NCI-H2107 treated with DMSO at 0.1 percent for 48 hours (cell line): ENCODE data around the gene SLC25A28.

Experiments
- DNase-seq: peaks from one replicate; lab custom pipeline; 2025; ENCODE audit not compliant: unreplicated experiment; lab: John Stamatoyannopoulos, UW

SLC25A28 gene, protein sequence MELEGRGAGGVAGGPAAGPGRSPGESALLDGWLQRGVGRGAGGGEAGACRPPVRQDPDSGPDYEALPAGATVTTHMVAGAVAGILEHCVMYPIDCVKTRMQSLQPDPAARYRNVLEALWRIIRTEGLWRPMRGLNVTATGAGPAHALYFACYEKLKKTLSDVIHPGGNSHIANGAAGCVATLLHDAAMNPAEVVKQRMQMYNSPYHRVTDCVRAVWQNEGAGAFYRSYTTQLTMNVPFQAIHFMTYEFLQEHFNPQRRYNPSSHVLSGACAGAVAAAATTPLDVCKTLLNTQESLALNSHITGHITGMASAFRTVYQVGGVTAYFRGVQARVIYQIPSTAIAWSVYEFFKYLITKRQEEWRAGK

DNA sequence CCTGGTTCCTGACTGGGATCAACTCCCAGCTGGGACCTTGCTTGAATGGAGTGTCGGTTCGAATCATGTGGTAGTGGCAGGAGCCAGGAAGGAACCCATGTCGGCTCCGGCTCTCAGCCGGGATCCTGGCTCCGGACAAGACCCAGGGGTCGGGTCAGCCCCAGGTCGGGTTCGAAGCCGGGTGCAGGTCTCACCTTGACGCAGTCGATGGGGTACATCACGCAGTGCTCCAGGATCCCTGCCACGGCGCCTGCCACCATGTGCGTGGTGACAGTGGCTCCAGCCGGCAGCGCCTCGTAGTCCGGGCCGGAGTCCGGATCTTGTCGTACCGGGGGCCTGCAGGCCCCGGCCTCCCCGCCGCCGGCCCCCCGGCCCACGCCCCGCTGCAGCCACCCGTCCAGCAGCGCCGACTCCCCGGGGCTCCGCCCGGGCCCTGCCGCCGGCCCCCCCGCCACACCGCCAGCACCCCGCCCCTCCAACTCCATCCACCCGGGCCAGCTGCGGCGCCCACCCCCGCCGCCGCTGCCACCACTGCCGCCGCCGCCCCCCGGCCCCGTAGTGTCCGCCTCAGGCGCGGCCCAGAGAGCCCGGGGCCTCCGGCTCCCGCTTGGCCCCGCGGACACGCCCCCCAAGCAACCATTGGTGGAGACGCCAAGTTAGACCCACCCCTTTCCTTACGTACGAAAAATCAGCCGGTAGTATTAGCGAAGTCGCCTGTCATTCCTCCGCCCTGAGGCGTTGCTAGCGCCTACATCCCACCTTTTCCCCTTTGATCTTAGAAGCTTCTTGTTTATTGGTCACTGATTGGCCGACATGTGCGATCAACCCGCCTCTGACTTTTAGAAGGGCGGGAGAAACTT lies at the start of gene SLC25A28:
Gene SLC25A28 (minus strand): TSS at position 589 of the 860 bp plus-strand sequence. CDS start 104 bp downstream, at position 485.
- peak; percentile 97 for DNase-seq

DNA sequence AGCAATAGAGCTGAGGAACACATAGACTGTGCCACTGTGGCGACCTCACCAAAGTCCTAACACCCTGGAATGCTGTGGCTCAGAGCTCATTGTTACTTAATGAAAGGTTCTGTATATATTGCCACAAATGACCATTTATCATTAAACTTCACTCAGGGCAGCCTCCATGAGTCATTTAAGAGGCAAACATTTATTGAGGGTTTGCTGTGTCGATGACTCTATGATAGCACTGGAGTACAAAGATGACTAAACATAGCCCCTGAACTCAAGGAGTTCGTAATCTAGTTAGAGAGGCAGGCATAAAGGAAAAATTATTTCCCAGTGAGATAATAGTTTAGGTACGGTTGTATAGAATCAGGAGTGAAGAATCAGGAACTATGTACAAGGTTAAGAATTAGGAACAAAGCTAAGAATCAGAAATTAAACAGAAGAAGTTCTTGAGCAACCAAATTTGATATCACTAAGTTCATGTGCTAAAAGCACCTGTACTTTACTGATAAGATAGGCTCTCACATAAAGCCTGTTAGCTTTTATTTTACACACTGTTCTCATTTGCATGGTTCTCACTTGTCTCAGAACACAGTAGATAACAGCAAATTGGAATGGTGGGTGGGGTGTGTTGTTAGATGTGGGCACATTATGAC lies 47.0 kb upstream of the SLC25A28 start:
- DNase-seq: no peak

DNA sequence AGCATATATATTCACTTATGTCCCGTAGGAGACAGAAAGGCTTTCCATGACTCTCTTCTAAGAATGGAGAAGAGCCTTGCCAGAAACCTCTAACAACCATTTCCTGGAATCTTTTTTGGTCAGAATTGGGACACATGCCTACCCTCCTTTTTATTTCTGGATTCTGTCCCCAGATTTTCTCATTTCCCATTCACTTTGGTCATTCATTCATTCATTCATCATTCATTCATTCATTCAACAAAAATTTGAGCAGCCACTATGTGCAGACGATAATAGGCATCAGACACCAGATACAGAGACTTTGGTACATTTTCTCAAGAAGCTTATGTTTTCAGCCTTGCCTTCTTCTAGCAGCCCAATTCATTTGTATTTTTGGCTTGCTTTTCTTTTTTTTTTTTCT lies 45.1 kb upstream of the SLC25A28 start:
- DNase-seq: no peak

DNA sequence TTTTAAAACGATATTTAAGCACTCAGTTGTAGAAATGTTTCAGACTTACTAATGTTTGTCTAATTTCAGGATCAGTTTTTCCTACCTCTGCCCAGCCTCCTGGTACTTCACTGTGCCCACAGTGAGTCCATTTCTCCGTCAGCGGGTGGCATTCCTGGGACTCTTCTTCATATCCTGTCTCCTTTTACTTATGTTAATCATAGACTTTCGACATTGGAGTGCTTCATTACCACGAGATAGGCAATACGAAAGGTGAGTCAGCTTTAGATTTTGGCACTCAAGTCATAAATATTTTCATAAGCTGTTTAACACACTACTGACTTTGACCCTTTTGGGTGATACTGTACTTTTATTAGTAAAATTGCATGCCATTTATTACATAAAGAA lies 41.1 kb upstream of the SLC25A28 start:
- no peak for DNase-seq

DNA sequence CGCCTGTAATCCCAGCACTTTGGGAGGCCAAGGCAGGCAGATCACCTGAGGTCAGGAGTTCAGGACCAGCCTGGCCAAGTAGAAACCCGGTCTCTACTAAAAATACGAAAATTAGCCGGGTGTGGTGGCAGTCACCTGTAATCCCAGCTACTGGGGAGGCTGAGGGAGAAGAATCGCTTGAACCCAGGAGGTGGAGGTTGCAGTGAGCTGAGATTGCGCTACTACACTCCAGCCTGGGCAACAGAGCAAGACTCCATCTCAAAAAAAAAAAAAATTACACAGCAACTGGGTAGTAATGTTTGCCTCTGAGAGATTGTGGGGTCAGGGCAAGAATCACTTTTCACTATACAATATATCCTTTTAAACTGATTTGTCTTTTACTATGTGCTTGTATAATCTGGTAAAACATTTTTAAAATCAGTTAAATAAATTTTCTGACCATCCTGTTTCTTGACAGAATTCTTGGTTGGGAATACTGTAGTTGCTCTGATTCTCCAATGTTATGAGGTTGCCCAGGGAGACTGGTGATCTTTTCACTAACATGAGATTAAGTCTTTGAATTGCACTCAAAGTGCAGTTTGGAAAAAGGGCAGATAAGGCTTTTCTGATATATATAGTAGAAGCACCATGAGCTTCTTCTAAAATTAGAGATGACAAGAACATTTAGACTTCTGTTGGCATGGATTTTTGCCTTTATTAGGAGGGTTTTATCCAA lies 40.6 kb upstream of the SLC25A28 start:
- DNase-seq: no peak

DNA sequence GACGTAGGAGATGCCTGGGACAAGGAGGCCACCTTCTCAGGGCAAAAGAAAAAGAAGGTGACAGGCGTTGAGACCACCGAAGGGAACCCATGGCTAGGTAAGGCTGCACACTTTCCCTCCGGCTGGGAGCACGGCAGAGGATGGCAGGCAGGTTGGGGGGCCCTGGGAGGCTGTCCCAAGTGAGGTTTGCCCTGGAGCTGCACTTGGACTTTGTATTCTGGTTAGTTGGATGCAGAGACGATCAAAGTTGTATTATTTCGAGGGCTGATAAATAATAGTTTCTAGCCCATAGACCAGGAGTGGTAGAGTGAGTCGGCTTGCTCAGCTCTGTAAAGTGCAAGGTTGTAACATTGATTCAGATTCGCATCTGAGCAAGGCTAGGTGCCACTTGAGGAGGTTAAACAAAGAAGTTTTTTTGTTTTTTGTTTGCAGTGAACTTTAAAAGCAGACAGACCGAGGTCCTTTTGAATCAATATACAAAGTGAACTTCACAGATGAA lies 39.7 kb upstream of the SLC25A28 start:
- no peak for DNase-seq

DNA sequence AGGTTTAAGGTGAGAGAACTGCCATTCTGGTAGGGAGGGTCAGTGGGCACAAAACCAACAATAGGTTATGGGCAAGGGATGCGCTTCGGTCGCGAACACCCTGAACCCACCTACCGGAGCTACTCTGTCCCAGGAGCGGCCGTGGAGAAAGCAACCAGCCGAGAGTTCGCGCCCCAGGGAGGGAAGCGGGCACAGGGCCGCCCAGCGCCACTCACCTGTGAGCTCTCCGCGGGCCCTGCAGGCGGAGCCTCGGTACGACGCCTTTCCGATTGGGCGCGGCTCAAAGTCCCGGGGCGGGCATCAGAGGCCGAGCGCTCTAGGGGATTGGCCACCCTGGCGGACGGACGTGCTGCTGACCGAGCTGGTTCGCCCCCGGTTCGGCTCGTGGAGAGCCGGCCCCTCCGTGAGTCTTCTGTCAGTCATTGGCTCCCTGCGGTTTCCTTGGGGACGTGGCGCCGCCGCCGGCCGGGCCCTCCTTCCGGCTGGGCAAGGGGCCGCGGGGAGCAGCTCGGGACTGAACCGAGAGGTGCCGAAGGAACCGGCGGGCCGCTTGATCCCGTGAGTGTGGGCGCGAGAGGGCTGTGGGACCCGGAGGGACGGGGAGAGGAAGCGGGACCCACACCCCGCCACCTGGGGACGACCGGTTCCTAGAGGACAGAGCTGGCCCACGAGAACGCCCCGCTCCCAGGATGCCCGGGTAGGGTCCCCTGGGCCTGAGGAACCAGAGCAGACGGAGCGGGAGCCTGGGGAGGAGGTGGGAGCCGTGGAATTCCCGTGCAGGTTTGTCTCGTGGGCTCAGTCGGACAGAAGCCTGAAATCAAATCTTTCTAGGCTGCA lies 39.0 kb upstream of the SLC25A28 start, which contains the start of gene ENTPD7:
Gene ENTPD7 (plus strand): TSS at position 479 of the 837 bp plus-strand sequence. CDS start 448 bp downstream, outside the sequence.
- DNase-seq: peak; percentile 77

DNA sequence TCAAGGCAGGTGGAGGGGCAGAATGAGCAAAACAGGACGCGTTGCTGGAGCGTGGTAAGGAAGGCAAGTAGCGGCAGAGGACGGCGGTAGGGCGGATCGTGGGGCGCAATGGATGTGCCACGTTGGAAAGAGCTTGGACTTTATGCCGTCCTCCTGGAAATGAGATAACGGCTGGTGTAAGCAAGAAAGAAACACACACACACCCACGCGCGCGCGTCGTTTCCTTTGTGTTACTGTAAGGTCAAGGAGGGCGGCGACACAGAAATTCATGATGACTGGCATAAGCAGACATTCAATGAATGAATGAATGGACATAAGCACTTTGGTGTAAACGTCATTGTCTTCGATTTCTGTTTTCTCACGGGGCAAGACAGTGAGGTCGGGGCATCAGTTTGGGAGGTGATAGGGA lies 38.4 kb upstream of the SLC25A28 start:
- DNase-seq: no peak

DNA sequence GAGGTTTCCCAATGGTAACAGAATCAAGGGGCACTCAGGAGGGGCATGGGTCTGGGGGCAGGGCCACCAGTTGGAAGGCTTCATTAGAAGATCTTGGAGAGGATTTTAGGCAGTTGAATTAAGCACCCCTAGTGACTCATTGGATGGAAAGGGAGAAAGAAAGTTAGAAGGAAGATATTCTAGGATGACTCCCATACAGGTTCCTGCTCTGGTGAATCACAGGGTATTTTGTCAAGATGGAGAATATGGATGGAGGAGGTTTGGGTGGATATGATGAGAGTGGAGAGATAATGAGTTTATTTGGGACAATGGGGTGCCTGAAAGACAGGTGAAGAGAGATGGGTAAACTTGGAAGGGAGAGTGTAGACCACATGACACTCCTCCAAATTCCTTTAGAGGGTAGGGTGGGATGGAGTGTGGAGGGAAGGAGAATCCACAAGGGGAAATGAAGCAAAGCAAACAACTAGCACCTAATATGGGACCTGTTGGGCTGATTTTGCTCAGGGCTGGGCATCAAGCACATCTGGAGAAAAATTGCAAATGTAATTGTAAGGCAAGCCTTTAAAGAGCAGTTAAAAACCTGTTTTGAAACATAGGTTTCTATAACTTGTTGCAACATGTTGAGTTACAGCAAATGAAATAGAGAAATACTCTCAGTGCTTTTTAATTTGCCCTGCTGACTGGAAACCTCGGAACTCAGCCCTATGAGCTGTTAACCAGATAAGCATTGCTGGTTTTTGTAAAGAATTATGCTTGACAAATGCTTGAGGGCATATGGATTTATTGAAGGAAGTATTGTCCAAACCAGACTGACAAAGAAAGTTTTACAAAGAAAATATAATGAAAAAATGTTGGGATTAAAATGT lies 36.2 kb upstream of the SLC25A28 start:
- no peak for DNase-seq

DNA sequence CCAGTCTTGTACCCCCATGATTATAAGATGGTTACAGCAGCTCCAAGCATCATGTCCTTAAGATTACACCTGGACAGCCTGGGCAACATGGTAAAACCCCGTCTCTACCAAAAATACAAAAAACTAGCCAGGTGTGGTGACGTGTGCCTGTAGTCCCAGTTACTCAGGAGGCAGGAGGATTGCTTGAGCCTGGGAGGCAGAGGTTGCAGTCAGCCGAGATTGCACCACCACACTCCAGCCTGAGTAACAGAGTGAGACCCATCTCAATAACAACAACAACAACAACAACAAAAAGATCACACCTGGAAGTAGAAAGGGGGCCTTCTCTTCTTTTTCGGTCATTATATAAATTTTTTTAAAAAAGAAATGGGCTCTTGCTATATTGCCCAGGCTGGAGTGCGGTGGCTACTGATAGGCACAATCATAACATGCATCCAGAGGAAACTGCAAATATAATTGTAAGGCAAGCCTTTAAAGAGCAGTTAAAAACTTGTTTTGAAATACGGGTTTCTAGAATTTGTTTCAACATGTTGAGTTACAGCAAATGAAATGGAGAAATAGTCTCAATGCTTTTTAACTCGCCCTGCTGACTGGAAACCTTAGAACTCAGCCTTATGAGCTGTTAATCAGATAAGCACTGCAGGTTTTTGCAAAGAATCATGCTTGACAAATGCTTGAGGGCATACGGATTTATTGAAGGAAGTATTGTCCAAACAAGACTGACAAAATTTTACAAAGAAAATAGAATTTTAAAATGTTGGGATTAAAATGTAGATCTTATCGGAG lies 34.3 kb upstream of the SLC25A28 start:
- no peak for DNase-seq

DNA sequence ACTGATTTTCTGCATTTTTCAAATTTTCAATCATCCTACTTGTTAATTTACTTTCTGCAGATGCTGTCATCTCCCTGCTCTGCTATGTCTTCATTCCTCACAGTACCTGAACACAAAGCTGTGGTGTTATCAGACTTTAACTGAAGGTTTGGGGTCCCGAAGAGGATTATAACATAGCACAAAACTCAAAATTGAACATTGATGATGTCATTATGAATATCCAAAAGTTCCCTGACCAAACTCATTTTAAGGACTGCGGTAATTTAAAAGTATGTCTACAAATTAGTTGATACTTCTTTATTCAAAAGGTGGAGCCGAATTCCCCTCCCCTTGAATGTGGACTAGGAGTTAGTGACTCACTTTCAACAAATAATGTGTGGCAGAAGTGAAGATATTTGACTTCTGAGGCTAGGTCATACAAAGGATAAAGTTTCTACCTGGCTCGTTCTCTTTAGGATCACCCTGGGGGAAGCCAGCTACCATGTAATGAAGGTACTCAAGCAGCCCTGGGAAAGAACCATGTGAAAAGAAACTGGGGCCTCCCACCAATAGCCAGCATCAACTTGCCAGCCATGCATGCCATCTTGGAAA lies 32.7 kb upstream of the SLC25A28 start:
- no peak for DNase-seq

DNA sequence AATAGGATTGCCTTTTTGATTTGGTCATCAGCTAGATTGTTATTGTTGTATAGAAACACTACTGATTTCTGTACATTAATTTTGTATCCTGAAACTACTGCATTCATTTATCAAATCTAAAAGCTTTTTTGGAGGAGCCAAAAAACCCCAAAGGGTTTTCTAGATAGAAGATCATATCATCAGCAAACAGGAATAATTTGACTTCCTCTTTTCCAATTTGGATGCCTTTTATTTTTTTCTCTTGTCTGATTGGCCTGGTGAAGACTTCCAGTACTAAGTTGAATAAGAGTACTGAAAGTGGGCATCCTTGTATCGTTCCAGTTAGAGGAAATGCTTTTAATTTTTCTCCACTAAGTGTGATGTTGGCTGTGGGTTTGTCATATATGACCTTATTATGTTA lies 28.5 kb upstream of the SLC25A28 start:
- DNase-seq: no peak

DNA sequence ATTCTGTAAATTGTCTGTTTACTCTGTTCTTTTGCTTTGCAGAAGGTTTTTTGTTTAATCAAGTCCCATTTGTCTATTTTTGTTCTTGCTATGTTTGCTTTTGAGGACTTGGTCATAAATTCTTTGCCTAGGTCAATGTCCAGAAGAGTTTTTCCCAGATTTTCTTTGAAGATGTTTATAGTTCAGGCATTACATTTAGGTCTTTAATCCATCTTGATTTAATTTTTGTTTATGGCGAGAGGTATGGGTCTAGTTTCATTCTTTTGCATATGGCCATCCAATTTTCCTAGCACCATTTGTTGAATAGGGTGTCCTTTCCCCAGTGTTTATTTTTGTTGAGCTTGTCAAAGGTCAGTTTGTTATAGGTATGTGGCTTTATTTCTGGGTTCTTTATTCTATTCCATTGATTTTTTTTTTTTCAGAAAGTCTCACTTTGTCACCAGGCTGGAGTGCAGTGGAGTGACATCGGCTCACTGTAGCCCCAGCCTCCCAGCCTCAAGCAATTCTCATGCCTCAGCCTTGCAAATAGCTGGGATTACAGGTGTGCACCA lies 27.4 kb upstream of the SLC25A28 start:
- DNase-seq: no peak

DNA sequence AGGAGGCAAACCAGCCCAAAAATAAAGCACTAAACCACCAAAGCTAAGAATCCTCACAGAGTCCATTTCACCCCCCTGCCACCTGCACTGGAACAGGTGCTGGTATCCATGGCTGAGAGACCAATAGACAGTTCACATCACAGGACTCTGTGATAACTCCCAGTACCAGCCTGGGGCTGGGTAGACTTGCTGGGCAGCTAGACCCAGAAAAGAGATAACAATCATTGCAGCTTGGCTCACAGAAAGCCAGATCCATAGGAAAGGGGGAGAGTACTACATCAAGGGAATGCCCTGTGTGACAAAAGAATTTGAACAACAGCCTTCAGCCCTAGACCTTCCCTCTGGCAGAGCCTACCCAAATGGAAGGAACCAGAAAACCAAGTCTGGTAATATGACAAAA lies 13.6 kb upstream of the SLC25A28 start:
- no peak for DNase-seq

DNA sequence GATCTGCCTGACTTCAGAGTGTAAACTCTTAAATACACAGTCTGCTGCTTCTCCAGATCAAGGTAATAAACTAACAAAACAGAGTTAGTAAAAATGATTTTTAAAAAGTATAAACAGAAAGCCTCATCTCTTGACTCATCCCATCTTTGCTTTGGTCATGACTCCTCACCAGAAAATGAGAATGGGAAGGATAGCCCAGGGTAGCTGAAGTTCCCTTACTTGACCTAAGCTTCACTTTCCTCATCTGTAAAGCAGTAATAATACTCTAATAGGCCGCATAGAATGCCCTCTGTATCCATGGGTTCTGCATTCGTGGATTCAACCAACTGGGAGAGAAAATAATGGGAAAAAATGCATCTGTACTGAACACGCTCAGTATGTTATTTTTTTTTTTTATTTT lies 11.3 kb upstream of the SLC25A28 start:
- DNase-seq: no peak

DNA sequence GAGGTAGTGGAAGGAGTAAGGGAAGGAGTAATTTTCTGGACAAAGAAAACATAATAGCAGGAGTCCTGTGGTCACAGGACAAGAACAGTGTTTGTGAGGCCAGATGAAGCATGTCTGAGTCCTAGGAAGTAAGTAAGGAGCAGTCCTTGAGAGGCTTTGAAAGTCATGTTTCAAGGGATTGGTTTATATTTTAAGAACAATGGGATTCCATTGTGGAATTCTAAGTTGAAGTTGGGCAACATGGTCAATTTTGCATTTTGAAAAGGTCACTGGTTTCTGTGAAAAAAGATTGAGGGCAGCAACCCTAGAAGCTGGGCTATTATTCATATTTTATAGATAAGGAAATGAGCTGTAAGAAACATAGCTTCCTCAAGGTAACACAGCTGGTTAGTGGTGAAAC lies 10.8 kb upstream of the SLC25A28 start:
- DNase-seq: no peak

DNA sequence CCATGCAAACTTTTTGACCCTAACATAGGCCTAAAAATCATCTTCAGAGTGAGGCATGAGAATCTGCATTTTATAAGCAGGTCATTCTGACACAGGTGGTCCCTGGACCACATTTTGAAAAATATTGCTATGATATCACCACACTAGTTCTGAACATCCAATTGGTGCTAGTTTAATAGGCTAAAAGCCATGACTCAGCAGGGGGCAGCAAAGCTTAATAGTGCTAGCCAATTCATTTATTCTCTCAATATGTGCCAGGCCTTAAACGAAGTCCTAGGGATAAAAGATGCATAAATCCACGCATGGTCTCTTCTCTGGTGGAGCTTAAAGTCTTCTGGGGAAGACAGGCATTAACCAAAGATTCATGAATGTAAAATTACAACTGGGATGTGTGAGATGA lies 10.2 kb upstream of the SLC25A28 start:
- DNase-seq: no peak

DNA sequence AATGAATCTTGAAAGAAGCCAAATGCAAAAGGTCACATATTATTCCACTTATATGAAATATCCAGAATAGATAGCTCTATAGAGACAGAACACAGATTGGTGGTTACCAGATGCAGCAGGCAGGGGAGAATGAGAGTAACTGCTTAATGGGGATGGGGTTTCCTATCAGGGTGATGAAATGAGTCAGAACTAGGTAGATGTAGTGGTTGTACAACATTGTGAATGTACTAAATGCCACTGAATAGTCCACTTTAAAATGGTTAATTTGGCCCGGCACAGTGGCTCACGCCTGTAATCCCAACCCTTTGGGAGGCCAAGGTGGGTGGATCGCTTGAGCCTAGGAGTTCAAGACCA lies 9.4 kb upstream of the SLC25A28 start:
- DNase-seq: no peak
